A673 (cell line): ENCODE results near the gene LPO. TPM values are rescaled to one million over a fixed set of nuclear protein-coding genes. Genes with fewer than 3 reads are reported as not detected.

ENCODE experiments used
- BruUV-seq: library from RNA; stranded (reverse); fragments of 400-500 nt; replicated peaks from 2 replicates; lab custom pipeline; 2021; lab: Mats Ljungman, UMichigan
- CTCF ChIA-PET: fragments of 300-600 bp; sonication (Branson Sonifier 250); formaldehyde crosslinking; loops from one replicate; lab custom pipeline; 2022; ENCODE audit warnings: antibody characterized with exemption; lab: Charles Lee
- POLR2A ChIA-PET: fragments of 300-600 bp; sonication (Branson Sonifier 250); formaldehyde crosslinking; loops from one replicate; lab custom pipeline; 2022; ENCODE audit warnings: antibody characterized with exemption; ENCODE audit not compliant: low non-redundant PET; lab: Charles Lee
- DNase-seq: peaks from one replicate; pipeline ENCODE4 v3.0.0-alpha.2; 2015; ENCODE audit warnings: low spot score
- H3K27ac ChIP-seq: fragments of 200-600 bp; sonication (generic); 2 replicates; pipeline ENCODE4 v1.5.1; 2016; ENCODE audit warnings: mixed run types, low read depth, mild to moderate bottlenecking, mixed read lengths, antibody characterized with exemption, low read length; ENCODE audit not compliant: poor library complexity, severe bottlenecking
- H3K27me3 ChIP-seq: fragments of 200-600 bp; sonication (generic); replicated peaks from 2 replicates; pipeline ENCODE4 v1.6.1; 2017; ENCODE audit warnings: mixed run types, low read depth, mild to moderate bottlenecking, mixed read lengths, antibody characterized with exemption, low read length; ENCODE audit not compliant: insufficient read depth, poor library complexity
- H3K36me3 ChIP-seq: fragments of 200-600 bp; sonication (generic); 2 replicates; pipeline ENCODE4 v1.6.1; 2016; ENCODE audit warnings: mixed run types, mild to moderate bottlenecking, mixed read lengths, antibody characterized with exemption, low read length; ENCODE audit not compliant: insufficient read depth, poor library complexity, severe bottlenecking
- H3K4me1 ChIP-seq: fragments of 200-600 bp; sonication (generic); 2 replicates; pipeline ENCODE4 v1.6.1; 2017; ENCODE audit warnings: mixed run types, mild to moderate bottlenecking, mixed read lengths, antibody characterized with exemption, low read length; ENCODE audit not compliant: insufficient read depth, poor library complexity, severe bottlenecking
- H3K4me3 ChIP-seq: fragments of 200-600 bp; sonication (generic); 2 replicates; pipeline ENCODE4 v1.5.1; 2016; ENCODE audit warnings: low read depth, mixed run types, mild to moderate bottlenecking, mixed read lengths, low read length; ENCODE audit not compliant: poor library complexity, severe bottlenecking
- H3K9me3 ChIP-seq: fragments of 200-600 bp; sonication (generic); 2 replicates; pipeline ENCODE4 v1.6.1; 2016; ENCODE audit warnings: mixed run types, low read depth, mild to moderate bottlenecking, mixed read lengths, antibody characterized with exemption, low read length; ENCODE audit not compliant: poor library complexity, severe bottlenecking
- EZH2 ChIP-seq: fragments of 200-600 bp; sonication (generic); IDR thresholded peaks from 2 replicates; pipeline ENCODE4 v1.6.1; 2017; ENCODE audit warnings: borderline replicate concordance, low read depth, mild to moderate bottlenecking, mixed read lengths, antibody characterized with exemption, low read length; ENCODE audit not compliant: poor library complexity, severe bottlenecking
- intact Hi-C: fragments of 100-400 bp; cut with micrococcal nuclease; formaldehyde crosslinking; loops from one replicate; pipeline ENCODE4 v1.10.0; 2022; ENCODE audit not compliant: unreplicated experiment
- total RNA-seq: library from RNA; stranded (reverse); gene quantifications from 2 replicates; pipeline ENCODE4 v1.2.3, GENCODE V29; 2021
- TF ChIP-seq, protein P1 (sequence below): fragments of 300-800, 200-600 bp; sonication (generic); conservative IDR thresholded peaks from 2 replicates; pipeline ENCODE4 v1.5.1; 2017; ENCODE audit warnings: low read depth, mild to moderate bottlenecking, antibody characterized with exemption, low read length, moderate library complexity, mixed read lengths

LPO gene
- total RNA-seq, 1 experiment from 2014 or later, result 0.34 TPM

DNA sequence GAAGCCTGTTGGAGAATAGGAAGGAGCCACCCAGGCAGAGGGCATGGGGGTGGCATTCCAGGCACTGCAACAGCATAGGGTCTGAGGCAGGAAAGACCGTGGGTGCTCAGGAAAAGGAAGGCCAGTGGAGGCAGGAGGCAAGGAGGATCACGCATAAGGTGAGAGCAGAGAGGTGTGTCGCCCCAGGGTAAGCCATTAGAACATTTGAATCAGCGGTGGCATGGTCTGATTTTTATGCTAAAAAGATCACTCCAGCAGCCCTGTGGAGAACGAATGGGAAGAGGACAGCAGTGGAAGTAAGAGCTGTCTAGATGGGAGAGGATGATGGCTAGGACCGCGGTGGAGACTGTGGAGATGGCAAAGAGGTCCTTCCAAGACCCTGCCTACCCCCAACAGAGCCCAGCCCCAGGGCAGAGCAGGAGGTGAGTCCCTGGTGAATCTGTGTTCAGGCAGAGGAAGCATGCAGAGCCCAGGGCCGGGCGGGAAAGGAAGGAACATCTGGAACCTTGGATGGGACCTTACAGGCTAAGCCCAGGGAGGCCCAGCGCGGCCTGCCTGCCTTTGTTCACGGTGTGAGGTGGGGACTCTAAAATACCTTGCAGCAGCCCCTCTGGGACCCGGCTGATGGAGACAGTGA is 7.8 kb downstream of the LPO start:
- intact Hi-C loops, result no loop called here
- no peak for TF ChIP-seq EZH2
- TF ChIP-seq, protein P1, sequence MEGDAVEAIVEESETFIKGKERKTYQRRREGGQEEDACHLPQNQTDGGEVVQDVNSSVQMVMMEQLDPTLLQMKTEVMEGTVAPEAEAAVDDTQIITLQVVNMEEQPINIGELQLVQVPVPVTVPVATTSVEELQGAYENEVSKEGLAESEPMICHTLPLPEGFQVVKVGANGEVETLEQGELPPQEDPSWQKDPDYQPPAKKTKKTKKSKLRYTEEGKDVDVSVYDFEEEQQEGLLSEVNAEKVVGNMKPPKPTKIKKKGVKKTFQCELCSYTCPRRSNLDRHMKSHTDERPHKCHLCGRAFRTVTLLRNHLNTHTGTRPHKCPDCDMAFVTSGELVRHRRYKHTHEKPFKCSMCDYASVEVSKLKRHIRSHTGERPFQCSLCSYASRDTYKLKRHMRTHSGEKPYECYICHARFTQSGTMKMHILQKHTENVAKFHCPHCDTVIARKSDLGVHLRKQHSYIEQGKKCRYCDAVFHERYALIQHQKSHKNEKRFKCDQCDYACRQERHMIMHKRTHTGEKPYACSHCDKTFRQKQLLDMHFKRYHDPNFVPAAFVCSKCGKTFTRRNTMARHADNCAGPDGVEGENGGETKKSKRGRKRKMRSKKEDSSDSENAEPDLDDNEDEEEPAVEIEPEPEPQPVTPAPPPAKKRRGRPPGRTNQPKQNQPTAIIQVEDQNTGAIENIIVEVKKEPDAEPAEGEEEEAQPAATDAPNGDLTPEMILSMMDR, result no peak
- Histone ChIP-seq H3K27me3 (peaks cover under 1% of the 10 kb centered on the region), H3K4me3 (no peak overlapping the region), H3K36me3 (no peaks in the 10 kb centered on the region), H3K27ac (no peak overlapping the region), H3K9me3 (no peaks in the 10 kb centered on the region), H3K4me1 (peaks cover 8% of the 10 kb centered on the region)
- BruUV-seq, result no TSS peak
- POLR2A ChIA-PET, result interaction anchor here (0.7 kb wide), 1 partner anchor 927 kb away, joined by 3 read pairs; no protein-coding TSS in a partner anchor
- CTCF ChIA-PET, result no interaction called here
- no peak for DNase-seq

DNA sequence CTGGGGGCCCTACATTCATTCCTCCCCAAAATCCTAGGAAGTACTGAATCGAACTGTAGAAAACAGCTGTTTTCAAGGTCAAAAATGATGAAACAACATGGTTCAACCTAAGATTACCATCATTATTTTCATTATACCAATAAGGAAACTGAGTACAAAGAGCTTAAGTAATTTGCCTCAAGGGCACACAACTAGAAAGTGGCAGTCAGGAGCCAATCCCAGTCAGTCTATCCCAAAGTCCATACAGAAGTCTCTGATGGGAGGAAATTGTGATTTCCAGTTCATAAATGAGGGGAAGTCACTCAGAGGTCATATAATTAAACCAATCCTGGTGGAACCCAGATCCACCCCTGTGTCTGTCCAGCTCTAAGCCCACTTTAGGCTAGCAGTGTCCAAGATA is 8.4 kb downstream of the LPO start:
- Histone ChIP-seq H3K27ac (no peak overlapping the region), H3K4me1 (peaks cover 8% of the 10 kb centered on the region), H3K27me3 (peaks cover 6% of the 10 kb centered on the region), H3K4me3 (no peak overlapping the region), H3K9me3 (no peaks in the 10 kb centered on the region), H3K36me3 (no peaks in the 10 kb centered on the region)
- intact Hi-C loops, result no loop called here
- ChIA-PET POLR2A (interaction anchor here (0.7 kb wide), 1 partner anchor 927 kb away, joined by 3 read pairs; no protein-coding TSS in a partner anchor), CTCF (no interaction called here)
- DNase-seq, result no peak
- no peak for TF ChIP-seq EZH2
- TF ChIP-seq, protein P1, result no peak
- BruUV-seq, result no TSS peak

DNA sequence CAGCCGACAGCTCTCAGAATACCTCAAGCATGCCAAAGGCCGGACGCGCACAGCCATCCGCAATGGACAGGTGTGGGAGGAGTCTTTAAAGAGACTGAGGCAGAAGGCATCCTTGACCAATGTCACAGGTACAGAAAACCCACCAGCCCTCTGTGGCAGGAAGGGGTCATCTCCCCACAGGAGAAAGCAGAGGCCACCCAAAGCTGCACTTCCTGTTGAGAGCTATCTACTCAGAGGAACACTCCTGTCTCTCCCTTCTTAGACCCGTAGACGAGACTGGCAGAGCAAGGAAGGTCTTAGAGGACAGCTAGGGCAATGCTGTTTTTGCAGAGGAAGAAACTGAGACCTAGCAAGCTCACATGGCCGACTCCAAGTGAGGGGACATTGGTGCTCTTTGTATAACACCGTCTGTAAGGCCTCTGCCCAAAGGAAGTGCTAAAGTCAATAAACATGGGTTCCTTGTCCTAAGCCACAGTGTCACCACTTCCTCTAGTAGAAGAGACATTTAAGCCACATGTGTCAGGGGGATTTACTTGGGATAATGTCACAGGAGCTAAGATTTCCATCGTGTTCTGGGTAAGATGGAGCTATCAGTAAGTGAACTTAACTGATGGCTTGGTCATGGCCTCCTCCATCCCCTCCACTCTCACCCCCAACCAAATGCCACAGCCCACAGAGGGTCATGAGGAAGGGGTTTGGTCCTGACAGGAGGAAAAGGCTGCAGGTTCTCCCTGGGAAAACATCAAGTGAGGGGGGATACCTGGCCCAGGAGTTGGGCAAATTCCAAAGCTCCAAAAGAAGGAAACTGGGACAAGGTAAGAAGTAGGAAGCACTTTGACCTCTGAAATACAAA is 9.4 kb downstream of the LPO start:
- TF ChIP-seq EZH2, result no peak
- TF ChIP-seq, protein P1, result no peak
- no peak for DNase-seq
- H3K4me3 ChIP-seq, result no peak overlapping the region
- H3K27me3 ChIP-seq, result peaks cover 8% of the 10 kb centered on the region
- no peaks in the 10 kb centered on the region for H3K36me3 ChIP-seq
- POLR2A ChIA-PET, result no interaction called here
- H3K9me3 ChIP-seq, result no peaks in the 10 kb centered on the region
- H3K27ac ChIP-seq, result no peak overlapping the region
- no TSS peak for BruUV-seq
- intact Hi-C loops, result no loop called here
- CTCF ChIA-PET, result interaction anchor here (0.6 kb wide), 1 partner anchor 17 kb away, joined by 3 read pairs; no protein-coding TSS in a partner anchor
- H3K4me1 ChIP-seq, result peaks cover 8% of the 10 kb centered on the region
